Right atrium auricular region (tissue), 2 donors: ENCODE measurements around the gene PLA2G6. TPM values are rescaled to one million over a fixed set of nuclear protein-coding genes. Genes with fewer than 3 reads are reported as not detected.

Experiments
- DNase-seq: peaks from one replicate; pipeline ENCODE4 v3.0.0-alpha.2; 2019; ENCODE audit warnings: low spot score
- H3K27ac ChIP-seq, 2 donors: fragments of 200-600 bp; sonication (generic); 1 replicate in 1 of 2; 2 replicates in 1 of 2; pipeline ENCODE4 v1.5.1; 2016 to 2019
- H3K27me3 ChIP-seq, 2 donors: fragments of 200-600 bp; sonication (generic); one replicate each; pipeline versions ENCODE4 v1.5.1 to v1.6.0; 2017 to 2019
- H3K36me3 ChIP-seq: fragments of 200-600 bp; sonication (generic); one replicate; pipeline ENCODE4 v1.5.1; 2016
- H3K4me1 ChIP-seq, 2 donors: fragments of 200-600 bp; sonication (generic); one replicate each; pipeline versions ENCODE4 v1.5.1 to v1.6.0; 2017 to 2019
- H3K4me3 ChIP-seq, 2 donors: fragments of 200-600 bp; sonication (generic); 1 replicate in 1 of 2; 2 replicates in 1 of 2; pipeline ENCODE4 v1.5.1; 2017 to 2019; ENCODE audit warnings: mild to moderate bottlenecking in 1 of 2, moderate library complexity in 1 of 2
- H3K9me3 ChIP-seq, 2 donors: fragments of 200-600 bp; sonication (generic); one replicate each; pipeline ENCODE4 v1.5.1; 2019
- total RNA-seq, 2 donors: library from RNA; depleted of rRNA; stranded (reverse); fragments of >200 nt; gene quantifications; one replicate each; pipeline ENCODE4 v1.1.0, GENCODE V29; 2016
- TF ChIP-seq, protein P1 (sequence below), 2 donors: fragments of 200-600 bp; sonication (generic); IDR thresholded peaks; one replicate each; pipeline ENCODE4 v1.5.1; 2019; ENCODE audit warnings: antibody characterized with exemption in 2 of 2

The PLA2G6 gene
- total RNA-seq, 2 donors from 2014 or later: 9.0 to 15.6 TPM

DNA sequence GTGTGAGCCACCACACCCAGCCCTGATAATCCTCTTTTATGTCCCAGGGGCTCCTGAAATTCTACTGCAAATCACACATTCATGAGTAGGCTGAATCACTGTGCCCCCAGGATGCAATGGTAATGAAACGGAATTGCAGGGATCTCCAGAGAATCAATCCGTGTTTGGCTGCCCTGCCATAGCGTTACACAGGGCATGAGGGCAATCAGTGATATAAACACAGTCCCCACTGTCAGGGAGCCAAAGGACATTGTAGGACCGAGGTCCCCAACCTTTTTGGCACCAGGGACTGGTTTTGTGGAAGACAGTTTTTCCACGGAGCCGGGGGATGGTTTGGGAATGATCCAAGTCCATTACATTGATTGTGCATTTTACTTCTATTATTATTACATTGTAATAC lies 9.0 kb upstream of the PLA2G6 start:
- Histone ChIP-seq H3K27me3 (no peaks in the 10 kb centered on the region), H3K4me3 (no peak overlapping the region), H3K27ac (no peak overlapping the region), H3K9me3 (no peaks in the 10 kb centered on the region), H3K36me3 (no peaks in the 10 kb centered on the region), H3K4me1 (peaks cover 0 to 13% of the 10 kb centered on the region in 2 donors)
- TF ChIP-seq, protein P1, sequence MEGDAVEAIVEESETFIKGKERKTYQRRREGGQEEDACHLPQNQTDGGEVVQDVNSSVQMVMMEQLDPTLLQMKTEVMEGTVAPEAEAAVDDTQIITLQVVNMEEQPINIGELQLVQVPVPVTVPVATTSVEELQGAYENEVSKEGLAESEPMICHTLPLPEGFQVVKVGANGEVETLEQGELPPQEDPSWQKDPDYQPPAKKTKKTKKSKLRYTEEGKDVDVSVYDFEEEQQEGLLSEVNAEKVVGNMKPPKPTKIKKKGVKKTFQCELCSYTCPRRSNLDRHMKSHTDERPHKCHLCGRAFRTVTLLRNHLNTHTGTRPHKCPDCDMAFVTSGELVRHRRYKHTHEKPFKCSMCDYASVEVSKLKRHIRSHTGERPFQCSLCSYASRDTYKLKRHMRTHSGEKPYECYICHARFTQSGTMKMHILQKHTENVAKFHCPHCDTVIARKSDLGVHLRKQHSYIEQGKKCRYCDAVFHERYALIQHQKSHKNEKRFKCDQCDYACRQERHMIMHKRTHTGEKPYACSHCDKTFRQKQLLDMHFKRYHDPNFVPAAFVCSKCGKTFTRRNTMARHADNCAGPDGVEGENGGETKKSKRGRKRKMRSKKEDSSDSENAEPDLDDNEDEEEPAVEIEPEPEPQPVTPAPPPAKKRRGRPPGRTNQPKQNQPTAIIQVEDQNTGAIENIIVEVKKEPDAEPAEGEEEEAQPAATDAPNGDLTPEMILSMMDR (IDR thresholded peaks at IDR 0.05): no peak
- DNase-seq: no peak

GRCh38 chr22:38189104-38189503 lies 7.5 kb upstream of the PLA2G6 start:
- peaks cover 0 to 7% of the 10 kb centered on the region in 2 donors for H3K4me1 ChIP-seq
- no peaks in the 10 kb centered on the region for H3K9me3 ChIP-seq
- H3K4me3 ChIP-seq: no peak overlapping the region
- no peaks in the 10 kb centered on the region for H3K36me3 ChIP-seq
- DNase-seq: no peak
- no peak overlapping the region for H3K27ac ChIP-seq
- TF ChIP-seq, protein P1 (IDR thresholded peaks at IDR 0.05): no peak
- no peaks in the 10 kb centered on the region for H3K27me3 ChIP-seq

GRCh38 chr22:38187413-38188212 lies 6.0 kb upstream of the PLA2G6 start:
- Histone ChIP-seq H3K27me3 (no peaks in the 10 kb centered on the region), H3K27ac (no peak overlapping the region), H3K4me1 (no peaks in the 10 kb centered on the region), H3K36me3 (no peaks in the 10 kb centered on the region), H3K9me3 (no peaks in the 10 kb centered on the region), H3K4me3 (no peak overlapping the region)
- no peak for DNase-seq
- TF ChIP-seq, protein P1 (IDR thresholded peaks at IDR 0.05): no peak

DNA sequence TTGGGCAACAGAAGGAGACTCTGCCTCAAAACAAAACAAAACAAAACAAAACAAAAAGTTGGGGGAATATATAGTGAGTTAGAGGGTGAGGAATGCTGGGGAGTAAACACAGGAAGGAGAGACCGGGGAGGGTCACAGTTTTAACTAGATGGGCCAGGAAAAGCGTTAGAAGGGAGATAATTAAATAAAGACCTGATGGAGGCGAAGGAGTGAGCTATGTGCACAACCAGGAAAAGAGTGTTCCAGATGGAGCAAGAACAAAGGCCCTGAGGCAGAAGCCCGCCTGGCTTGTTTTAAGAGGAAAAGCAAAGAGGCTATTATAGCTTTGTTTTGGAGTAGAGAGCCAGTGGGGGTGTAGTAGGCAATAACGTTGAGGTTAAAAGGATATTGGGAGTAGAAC lies 4.8 kb upstream of the PLA2G6 start:
- Histone ChIP-seq H3K9me3 (no peaks in the 10 kb centered on the region), H3K4me1 (no peaks in the 10 kb centered on the region), H3K36me3 (no peaks in the 10 kb centered on the region), H3K27ac (no peak overlapping the region), H3K4me3 (no peak overlapping the region), H3K27me3 (no peaks in the 10 kb centered on the region)
- TF ChIP-seq, protein P1 (IDR thresholded peaks at IDR 0.05): no peak
- DNase-seq: no peak

DNA sequence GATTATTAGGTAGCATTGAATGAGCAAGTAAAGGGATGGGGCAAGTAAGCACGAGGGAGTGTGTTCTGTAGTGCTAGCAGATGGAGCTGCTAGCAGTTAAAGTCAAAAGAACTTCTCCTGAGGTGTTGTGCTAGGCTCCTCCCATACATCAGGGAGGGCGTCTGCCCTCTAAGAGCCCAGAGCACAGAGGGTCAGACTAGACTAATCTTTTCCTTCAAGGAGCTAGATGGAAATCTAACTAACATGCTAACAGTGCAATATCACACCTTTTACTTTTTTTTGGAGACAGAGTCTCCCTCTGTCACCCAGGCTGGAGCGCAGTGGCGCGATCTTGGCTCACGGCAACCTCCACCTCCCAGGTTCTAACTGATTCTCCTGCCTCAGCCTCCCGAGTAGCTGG lies 3.2 kb upstream of the PLA2G6 start:
- no peak for DNase-seq
- Histone ChIP-seq H3K27ac (no peak overlapping the region), H3K4me3 (no peak overlapping the region), H3K36me3 (no peaks in the 10 kb centered on the region), H3K9me3 (no peaks in the 10 kb centered on the region), H3K4me1 (peaks cover 0 to 13% of the 10 kb centered on the region in 2 donors), H3K27me3 (no peaks in the 10 kb centered on the region)
- TF ChIP-seq, protein P1 (IDR thresholded peaks at IDR 0.05): no peak
